Nephron (organoid): ENCODE results near the gene NCK2.
"Not testable (repeated sequence)": the region's sequence is repeated elsewhere in the genome, so short reads cannot be mapped to it uniquely, and the experiment has no call there.

Experiments used
- H3K27ac Mint-ChIP-seq, 3 experiments: 2 replicates each; pipeline ENCODE4 v1.8.0; 2020; ENCODE audit warnings: mixed read lengths in 3 of 3, mild to moderate bottlenecking in 2 of 3, moderate library complexity in 1 of 3
- H3K27me3 Mint-ChIP-seq: 2 replicates; pipeline ENCODE4 v1.8.0; 2021; ENCODE audit warnings: low read depth, mild to moderate bottlenecking, moderate library complexity, mixed read lengths
- H3K36me3 Mint-ChIP-seq: 2 replicates; pipeline ENCODE4 v1.8.0; 2020; ENCODE audit warnings: low read depth, mixed read lengths
- H3K4me1 Mint-ChIP-seq: 2 replicates; pipeline ENCODE4 v1.8.0; 2020; ENCODE audit warnings: mixed read lengths
- H3K4me3 Mint-ChIP-seq, 3 experiments: 2 replicates each; pipeline ENCODE4 v1.8.0; 2020; ENCODE audit warnings: mild to moderate bottlenecking in 3 of 3, mixed read lengths in 3 of 3, moderate library complexity in 2 of 3
- H3K9me3 Mint-ChIP-seq: 2 replicates; pipeline ENCODE4 v1.8.0; 2020; ENCODE audit warnings: mixed read lengths
- CTCF ChIP-seq, 3 experiments: fragments of 200-600 bp; sonication (generic); IDR thresholded peaks; one replicate each; pipeline ENCODE4 v1.5.0; 2021; ENCODE audit warnings: antibody characterized with exemption in 3 of 3; ENCODE audit not compliant: unreplicated experiment in 3 of 3

Gene NCK2

DNA sequence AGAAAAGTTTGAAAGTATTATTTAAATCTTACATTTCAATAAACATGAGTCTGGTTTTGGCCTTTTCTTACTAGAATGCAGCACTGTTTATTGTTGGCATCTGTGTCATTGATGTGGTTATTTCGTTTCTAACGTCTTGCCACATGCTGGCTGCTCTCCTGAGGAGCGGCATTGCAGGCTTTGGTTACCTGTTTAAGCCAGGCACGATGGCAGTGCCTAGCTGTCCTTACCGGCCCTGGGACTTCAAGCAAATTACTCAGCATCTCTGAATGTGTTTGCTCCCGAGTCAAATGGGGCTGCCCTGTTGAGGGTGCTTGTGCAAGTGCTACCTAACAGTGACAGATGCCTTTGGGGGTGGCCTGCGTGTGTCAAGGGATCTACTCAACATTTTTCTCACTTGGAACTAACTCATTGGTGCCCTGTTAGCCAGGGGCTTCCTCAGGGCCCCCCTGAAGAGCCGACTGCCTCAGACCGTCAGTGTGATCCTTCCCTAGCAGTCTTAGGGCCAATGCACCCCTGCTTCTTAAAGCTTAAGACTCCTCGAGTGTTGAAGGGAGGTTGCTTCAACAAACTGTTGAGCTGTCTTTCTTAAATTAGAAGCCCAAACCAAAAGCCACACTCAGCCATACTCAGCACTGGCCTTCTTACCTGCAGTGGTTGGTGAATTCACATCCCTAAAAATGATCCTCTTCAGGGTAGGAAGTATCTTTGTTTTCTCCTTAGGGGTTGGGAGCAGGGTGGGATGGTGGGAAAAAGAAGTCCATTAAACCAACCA, 151.5 kb downstream of the NCK2 start:
- Mint-ChIP-seq H3K36me3 (peaks cover 78% of the 10 kb centered on the region), H3K27ac (no peak overlapping the region), H3K4me1 (peaks cover 1% of the 10 kb centered on the region), H3K9me3 (peaks cover 39% of the 10 kb centered on the region), H3K4me3 (no peak overlapping the region), H3K27me3 (no peaks in the 10 kb centered on the region)
- TF ChIP-seq CTCF (IDR thresholded peaks at IDR 0.05; ENCODE audit: unreplicated experiment in 3 of 3), result no peak

- H3K4me1 Mint-ChIP-seq, result no peaks in the 10 kb centered on the region
- no peak overlapping the region for H3K27ac Mint-ChIP-seq
- H3K27me3 Mint-ChIP-seq, result no peaks in the 10 kb centered on the region
- no peak for TF ChIP-seq CTCF (IDR thresholded peaks at IDR 0.05; ENCODE audit: unreplicated experiment in 3 of 3)
- no peak overlapping the region for H3K4me3 Mint-ChIP-seq
- peaks cover 43% of the 10 kb centered on the region for H3K9me3 Mint-ChIP-seq
- H3K36me3 Mint-ChIP-seq, result peaks cover 81% of the 10 kb centered on the region
Observed at GRCh38 chr2:105896765-105897163, 152.1 kb downstream of the NCK2 start.

DNA sequence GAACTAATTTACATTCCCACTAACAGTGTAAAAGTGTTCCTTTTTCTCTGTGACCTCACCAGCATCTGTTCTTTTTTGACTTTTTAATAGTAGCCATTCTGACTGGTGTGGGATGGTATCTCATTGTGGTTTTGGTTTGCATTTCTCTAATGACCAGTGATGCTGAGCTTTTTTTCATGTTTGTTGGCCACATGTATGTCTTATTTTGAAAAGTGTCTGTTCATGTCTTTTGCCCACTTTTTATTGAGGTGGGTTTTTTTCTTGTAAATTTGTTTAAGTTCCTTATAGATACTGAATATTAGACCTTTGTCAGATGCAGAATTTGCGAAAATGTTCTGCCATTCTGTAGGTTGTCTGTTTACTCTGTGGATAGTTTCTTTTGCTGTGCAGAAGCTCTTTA, 153.0 kb downstream of the NCK2 start:
- H3K4me1 Mint-ChIP-seq, result not testable (repeated sequence)

DNA sequence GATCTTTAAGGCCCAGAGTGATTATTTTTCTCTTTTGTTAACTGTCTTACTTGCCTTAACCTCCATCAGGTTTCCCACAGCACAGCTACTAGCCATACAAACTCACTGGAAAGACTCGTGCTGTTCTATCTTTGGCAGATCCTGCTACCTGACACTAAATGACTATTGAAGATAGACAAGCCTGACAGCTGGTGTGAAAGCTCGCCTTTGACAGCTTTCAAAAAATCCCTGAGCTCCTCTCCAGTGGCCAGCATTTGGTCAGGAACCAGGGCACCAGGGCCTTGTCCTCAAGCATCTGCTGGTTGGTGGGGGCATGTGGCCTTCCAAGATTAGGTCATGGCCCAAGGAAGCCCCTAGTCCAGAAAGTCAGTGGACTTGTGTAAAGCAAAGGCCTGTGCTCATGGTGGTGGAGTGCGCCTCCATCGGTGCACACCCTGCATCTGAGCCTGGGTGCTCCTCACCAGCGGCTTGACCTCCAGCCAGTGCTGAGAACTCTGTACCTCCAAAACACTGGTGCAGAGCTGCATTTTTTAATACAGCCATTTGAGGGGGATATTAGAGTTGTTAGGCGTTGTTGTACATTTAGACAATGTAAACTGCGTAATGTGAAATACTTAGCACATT, 158.5 kb downstream of the NCK2 start:
- Mint-ChIP-seq H3K4me1 (peaks cover 24% of the 10 kb centered on the region), H3K27me3 (no peaks in the 10 kb centered on the region), H3K27ac (no peak overlapping the region), H3K9me3 (peaks cover 43% of the 10 kb centered on the region), H3K4me3 (no peak overlapping the region), H3K36me3 (peaks cover 40% of the 10 kb centered on the region)
- no peak for TF ChIP-seq CTCF (IDR thresholded peaks at IDR 0.05; ENCODE audit: unreplicated experiment in 3 of 3)

More for the DNA sequence above, 153.0 kb downstream of the NCK2 start:
- not testable (repeated sequence) for H3K4me3 Mint-ChIP-seq, H3K27ac Mint-ChIP-seq, H3K27me3 Mint-ChIP-seq
- peaks cover 87% of the 10 kb centered on the region for H3K36me3 Mint-ChIP-seq
- peaks cover 48% of the 10 kb centered on the region for H3K9me3 Mint-ChIP-seq

- peaks cover 38% of the 10 kb centered on the region for H3K4me1 Mint-ChIP-seq
- H3K27ac Mint-ChIP-seq, result no peak overlapping the region
- no peak for TF ChIP-seq CTCF (IDR thresholded peaks at IDR 0.05; ENCODE audit: unreplicated experiment in 3 of 3)
- H3K9me3 Mint-ChIP-seq, result peaks cover 26% of the 10 kb centered on the region
- no peak overlapping the region for H3K4me3 Mint-ChIP-seq
- H3K36me3 Mint-ChIP-seq, result peaks cover 23% of the 10 kb centered on the region
- no peaks in the 10 kb centered on the region for H3K27me3 Mint-ChIP-seq
Observed at GRCh38 chr2:105904938-105905337, 160.2 kb downstream of the NCK2 start.

- H3K4me1 Mint-ChIP-seq, result peaks cover 51% of the 10 kb centered on the region
- peaks cover 7% of the 10 kb centered on the region for H3K36me3 Mint-ChIP-seq
- no peak overlapping the region for H3K27ac Mint-ChIP-seq
Observed at GRCh38 chr2:105906481-105906880, 161.8 kb downstream of the NCK2 start.

More at GRCh38 chr2:105906481-105906880, 161.8 kb downstream of the NCK2 start:
- H3K9me3 Mint-ChIP-seq, result peaks cover 14% of the 10 kb centered on the region
- no peak overlapping the region for H3K4me3 Mint-ChIP-seq
- TF ChIP-seq CTCF (IDR thresholded peaks at IDR 0.05; ENCODE audit: unreplicated experiment in 3 of 3), result no peak
- H3K27me3 Mint-ChIP-seq, result no peaks in the 10 kb centered on the region
